ENCODE data around the gene ASPSCR1. TPM values are rescaled to one million over a fixed set of nuclear protein-coding genes. Genes with fewer than 3 reads are reported as not detected.

The ASPSCR1 gene
- total and polyA plus RNA-seq, 2 of the 13 experiments (the other 11 are each of a cell fraction or from before 2014, with no cell fraction given), result 274 to 314 TPM

GRCh38 chr17:82018989-82019689, 41.7 kb downstream of the ASPSCR1 start:
- Histone ChIP-seq H3K79me2 (ENCODE audit: insufficient read depth, low read length) (peaks cover 35% of the 10 kb centered on the region), H3K4me2 (ENCODE audit: low read depth, low read length) (no peak overlapping the region), H3K4me3 (replicated peaks in 1 of 3; ENCODE audit: insufficient read depth in 1 of 3, low read depth in 2 of 3, low read length in 3 of 3) (no peak overlapping the region), H4K20me1 (ENCODE audit: insufficient read depth, low read length) (no peaks in the 10 kb centered on the region; the same call in 1 of the 2 replicates), H2AFZ (ENCODE audit: low read length) (no peak overlapping the region), H3K36me3 (replicated peaks in 1 of 2; ENCODE audit: control insufficient read depth in 1 of 2, insufficient read depth in 2 of 2, low read length in 2 of 2) (peaks cover 8 to 11% of the 10 kb centered on the region in 2 experiments; a peak in 3 of 5 replicates), H3K27ac (ENCODE audit: extremely low read length, insufficient read depth, low read length) (peak overlapping the region; percentile 68), H3K9me3 (ENCODE audit: low read length) (no peaks in the 10 kb centered on the region), H3K27me3 (ENCODE audit: control insufficient read depth in 1 of 2, insufficient read depth in 2 of 2, low read length in 2 of 2) (no peaks in the 10 kb centered on the region; a peak in 1 of 5 replicates), H3K4me1 (ENCODE audit: insufficient read depth, low read length) (peaks cover 82% of the 10 kb centered on the region), H3K9ac (ENCODE audit: insufficient read depth, low read depth, low read length) (no peak overlapping the region; the same call in 1 of the 2 replicates)
- DNase-seq (ENCODE audit: low spot score), result no peak
- ChIA-PET POLR2A (interaction anchor here (1.0 to 14.1 kb wide), 15 partner anchors 10 to 137 kb away, joined by 3 to 470 read pairs (median 10); partner anchors contain the start of genes DCXR, FASN, MAFG and NOTUM), CTCF (ENCODE audit: low intra/inter-chr PET ratio, low total read pairs) (interaction anchor here (0.6 to 6.8 kb wide), 6 partner anchors 18 to 135 kb away, joined by 3 to 181 read pairs (median 9); partner anchors contain the start of genes ASPSCR1 and NOTUM)
- TSS peak; percentile 18 for BruUV-seq (replicated peaks)
- ATAC-seq, result no peak
- in situ Hi-C loops (cut with HindIII; ENCODE audit: extremely low pct_ligation_motif_present, low pct_unique_long_range_greater_than_20kb), result no loop called here
- intact Hi-C loops (cut with micrococcal nuclease; ENCODE audit: unreplicated experiment), result no loop called here
- FAIRE-seq, result no peak
- WGBS (ENCODE audit: low lambda C conversion rate), result 95% methylated on average over 33 of the region's 33 CpGs
- TF ChIP-seq RXRA (CRISPR knock-in tag; IDR thresholded peaks at IDR 0.05), result 0 out of 2 replicates have a peak, but pooled peaks have one; percentile 10
- TF ChIP-seq, protein P1, sequence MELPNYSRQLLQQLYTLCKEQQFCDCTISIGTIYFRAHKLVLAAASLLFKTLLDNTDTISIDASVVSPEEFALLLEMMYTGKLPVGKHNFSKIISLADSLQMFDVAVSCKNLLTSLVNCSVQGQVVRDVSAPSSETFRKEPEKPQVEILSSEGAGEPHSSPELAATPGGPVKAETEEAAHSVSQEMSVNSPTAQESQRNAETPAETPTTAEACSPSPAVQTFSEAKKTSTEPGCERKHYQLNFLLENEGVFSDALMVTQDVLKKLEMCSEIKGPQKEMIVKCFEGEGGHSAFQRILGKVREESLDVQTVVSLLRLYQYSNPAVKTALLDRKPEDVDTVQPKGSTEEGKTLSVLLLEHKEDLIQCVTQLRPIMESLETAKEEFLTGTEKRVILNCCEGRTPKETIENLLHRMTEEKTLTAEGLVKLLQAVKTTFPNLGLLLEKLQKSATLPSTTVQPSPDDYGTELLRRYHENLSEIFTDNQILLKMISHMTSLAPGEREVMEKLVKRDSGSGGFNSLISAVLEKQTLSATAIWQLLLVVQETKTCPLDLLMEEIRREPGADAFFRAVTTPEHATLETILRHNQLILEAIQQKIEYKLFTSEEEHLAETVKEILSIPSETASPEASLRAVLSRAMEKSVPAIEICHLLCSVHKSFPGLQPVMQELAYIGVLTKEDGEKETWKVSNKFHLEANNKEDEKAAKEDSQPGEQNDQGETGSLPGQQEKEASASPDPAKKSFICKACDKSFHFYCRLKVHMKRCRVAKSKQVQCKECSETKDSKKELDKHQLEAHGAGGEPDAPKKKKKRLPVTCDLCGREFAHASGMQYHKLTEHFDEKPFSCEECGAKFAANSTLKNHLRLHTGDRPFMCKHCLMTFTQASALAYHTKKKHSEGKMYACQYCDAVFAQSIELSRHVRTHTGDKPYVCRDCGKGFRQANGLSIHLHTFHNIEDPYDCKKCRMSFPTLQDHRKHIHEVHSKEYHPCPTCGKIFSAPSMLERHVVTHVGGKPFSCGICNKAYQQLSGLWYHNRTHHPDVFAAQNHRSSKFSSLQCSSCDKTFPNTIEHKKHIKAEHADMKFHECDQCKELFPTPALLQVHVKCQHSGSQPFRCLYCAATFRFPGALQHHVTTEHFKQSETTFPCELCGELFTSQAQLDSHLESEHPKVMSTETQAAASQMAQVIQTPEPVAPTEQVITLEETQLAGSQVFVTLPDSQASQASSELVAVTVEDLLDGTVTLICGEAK (IDR thresholded peaks at IDR 0.05), result no peak
- TF ChIP-seq, protein P1 (CRISPR knock-in tag; IDR thresholded peaks at IDR 0.05), result peak; percentile 71; the same call in 1 of the 2 replicates
- TF ChIP-seq ZNF296 (CRISPR knock-in tag; conservative IDR thresholded peaks at IDR 0.05), result no peak
- TF ChIP-seq ZNF891 (CRISPR knock-in tag; IDR thresholded peaks at IDR 0.05), result peak; percentile 78
- no peak for TF ChIP-seq SNAPC4 (CRISPR knock-in tag; IDR thresholded peaks at IDR 0.05)
